ENCODE data around the gene BTBD10. TPM values are rescaled to one million over a fixed set of nuclear protein-coding genes. Genes with fewer than 3 reads are reported as not detected.

The BTBD10 gene
- total and polyA plus RNA-seq, 5 donors from 2014 or later: 12.9 to 18.9 (median 13.5) TPM

GRCh38 chr11:13346470-13346869, 116.6 kb downstream of the BTBD10 start:
- no peak for ATAC-seq (ENCODE audit: low read depth in 2 of 2)
- H3K9me3 ChIP-seq (ENCODE audit: control insufficient read depth in 2 of 2, low read length in 2 of 2): no peaks in the 10 kb centered on the region
- H3K27ac Mint-ChIP-seq: peak overlapping the region in 1 of 3 donors; percentile 47
- peaks cover 11% of the 10 kb centered on the region for H3K4me1 ChIP-seq (ENCODE audit: control insufficient read depth, insufficient read depth, low read length, poor library complexity, severe bottlenecking)
- peaks cover 22% of the 10 kb centered on the region for H3K36me3 Mint-ChIP-seq
- peaks cover 43% of the 10 kb centered on the region for H3K36me3 ChIP-seq (ENCODE audit: control insufficient read depth, insufficient read depth, low read length)
- H3K4me1 Mint-ChIP-seq: peaks cover 6 to 71% (median 22%) of the 10 kb centered on the region in 4 donors
- DNase-seq: no peak
- H3K27me3 ChIP-seq (ENCODE audit: control insufficient read depth, insufficient read depth, low read length): no peaks in the 10 kb centered on the region
- H3K9me3 Mint-ChIP-seq: no peaks in the 10 kb centered on the region
- H3K4me3 Mint-ChIP-seq: peak overlapping the region in 1 of 4 donors; percentile 60
- no peak overlapping the region for H3K27ac ChIP-seq (ENCODE audit: insufficient read depth, low read length, poor library complexity, severe bottlenecking)
- H3K4me3 ChIP-seq (ENCODE audit: low read depth, low read length): no peak overlapping the region
- H3K27me3 Mint-ChIP-seq: no peaks in the 10 kb centered on the region

GRCh38 chr11:13344818-13345217, 118.2 kb downstream of the BTBD10 start:
- Mint-ChIP-seq H3K9me3 (no peaks in the 10 kb centered on the region), H3K4me1 (peaks cover 6 to 80% (median 31%) of the 10 kb centered on the region in 4 donors), H3K36me3 (peaks cover 20% of the 10 kb centered on the region), H3K4me3 (no peak overlapping the region), H3K27ac (peak overlapping the region in 1 of 3 donors; percentile 72), H3K27me3 (no peaks in the 10 kb centered on the region)
- no peaks in the 10 kb centered on the region for H3K9me3 ChIP-seq (ENCODE audit: control insufficient read depth in 2 of 2, low read length in 2 of 2)
- peaks cover 15% of the 10 kb centered on the region for H3K4me1 ChIP-seq (ENCODE audit: control insufficient read depth, insufficient read depth, low read length, poor library complexity, severe bottlenecking)
- DNase-seq: no peak
- no peak overlapping the region for H3K27ac ChIP-seq (ENCODE audit: insufficient read depth, low read length, poor library complexity, severe bottlenecking)
- no peaks in the 10 kb centered on the region for H3K27me3 ChIP-seq (ENCODE audit: control insufficient read depth, insufficient read depth, low read length)
- ATAC-seq (ENCODE audit: low read depth in 2 of 2): no peak
- peaks cover 35% of the 10 kb centered on the region for H3K36me3 ChIP-seq (ENCODE audit: control insufficient read depth, insufficient read depth, low read length)
- no peak overlapping the region for H3K4me3 ChIP-seq (ENCODE audit: low read depth, low read length)

- peaks cover 19% of the 10 kb centered on the region for H3K4me1 ChIP-seq (ENCODE audit: control insufficient read depth, insufficient read depth, low read length, poor library complexity, severe bottlenecking)
These were observed 118.9 kb downstream of the BTBD10 start for GRCh38 chr11:13343931-13344717.

GRCh38 chr11:13343067-13343466, 120.0 kb downstream of the BTBD10 start:
- Mint-ChIP-seq H3K27me3 (no peaks in the 10 kb centered on the region), H3K27ac (peak overlapping the region; percentile 2 to 15 (median 13)), H3K9me3 (no peaks in the 10 kb centered on the region), H3K4me1 (peaks cover 16 to 85% (median 40%) of the 10 kb centered on the region in 4 donors), H3K36me3 (peaks cover 14% of the 10 kb centered on the region), H3K4me3 (no peak overlapping the region)
- peaks cover 25% of the 10 kb centered on the region for H3K4me1 ChIP-seq (ENCODE audit: control insufficient read depth, insufficient read depth, low read length, poor library complexity, severe bottlenecking)
- peaks cover 28% of the 10 kb centered on the region for H3K36me3 ChIP-seq (ENCODE audit: control insufficient read depth, insufficient read depth, low read length)
- ATAC-seq (ENCODE audit: low read depth in 2 of 2) (no peak), DNase-seq (no peak)
- no peak overlapping the region for H3K27ac ChIP-seq (ENCODE audit: insufficient read depth, low read length, poor library complexity, severe bottlenecking)
- no peaks in the 10 kb centered on the region for H3K27me3 ChIP-seq (ENCODE audit: control insufficient read depth, insufficient read depth, low read length)
- H3K9me3 ChIP-seq (ENCODE audit: control insufficient read depth in 2 of 2, low read length in 2 of 2): no peaks in the 10 kb centered on the region
- H3K4me3 ChIP-seq (ENCODE audit: low read depth, low read length): no peak overlapping the region

More at GRCh38 chr11:13343931-13344717, 118.9 kb downstream of the BTBD10 start:
- Histone ChIP-seq H3K27ac (ENCODE audit: insufficient read depth, low read length, poor library complexity, severe bottlenecking) (no peak overlapping the region), H3K9me3 (ENCODE audit: control insufficient read depth in 2 of 2, low read length in 2 of 2) (no peaks in the 10 kb centered on the region), H3K4me3 (ENCODE audit: low read depth, low read length) (no peak overlapping the region), H3K27me3 (ENCODE audit: control insufficient read depth, insufficient read depth, low read length) (no peaks in the 10 kb centered on the region), H3K36me3 (ENCODE audit: control insufficient read depth, insufficient read depth, low read length) (peaks cover 28% of the 10 kb centered on the region)
- H3K27me3 Mint-ChIP-seq: no peaks in the 10 kb centered on the region
- H3K36me3 Mint-ChIP-seq: peaks cover 20% of the 10 kb centered on the region
- H3K4me1 Mint-ChIP-seq: peaks cover 11 to 84% (median 38%) of the 10 kb centered on the region in 4 donors
- H3K27ac Mint-ChIP-seq: peak overlapping the region in 2 of 3 donors; percentile 3 to 72
- H3K4me3 Mint-ChIP-seq: peak overlapping the region in 1 of 4 donors; percentile 0
- no peaks in the 10 kb centered on the region for H3K9me3 Mint-ChIP-seq
- ATAC-seq (ENCODE audit: low read depth in 2 of 2): peak; percentile 56 to 57
- DNase-seq: peak; percentile 48 to 82 (median 67)

GRCh38 chr11:13341026-13341425, 122.0 kb downstream of the BTBD10 start:
- H3K27me3 ChIP-seq (ENCODE audit: control insufficient read depth, insufficient read depth, low read length): no peaks in the 10 kb centered on the region
- no peak overlapping the region for H3K4me3 Mint-ChIP-seq
- H3K4me1 Mint-ChIP-seq: peaks cover 23 to 82% (median 41%) of the 10 kb centered on the region in 4 donors
- H3K27me3 Mint-ChIP-seq: no peaks in the 10 kb centered on the region
- H3K27ac Mint-ChIP-seq: peak overlapping the region in 2 of 3 donors; percentile 79 to 82
- peaks cover 32% of the 10 kb centered on the region for H3K4me1 ChIP-seq (ENCODE audit: control insufficient read depth, insufficient read depth, low read length, poor library complexity, severe bottlenecking)
- no peaks in the 10 kb centered on the region for H3K9me3 ChIP-seq (ENCODE audit: control insufficient read depth in 2 of 2, low read length in 2 of 2)
- ATAC-seq (ENCODE audit: low read depth in 2 of 2): no peak
- H3K27ac ChIP-seq (ENCODE audit: insufficient read depth, low read length, poor library complexity, severe bottlenecking): no peak overlapping the region
- DNase-seq: no peak
- H3K36me3 ChIP-seq (ENCODE audit: control insufficient read depth, insufficient read depth, low read length): peaks cover 26% of the 10 kb centered on the region
- no peak overlapping the region for H3K4me3 ChIP-seq (ENCODE audit: low read depth, low read length)
- no peaks in the 10 kb centered on the region for H3K9me3 Mint-ChIP-seq
- peaks cover 14% of the 10 kb centered on the region for H3K36me3 Mint-ChIP-seq

- peaks cover 12% of the 10 kb centered on the region for H3K36me3 Mint-ChIP-seq
- no peaks in the 10 kb centered on the region for H3K27me3 Mint-ChIP-seq
- peaks cover 30 to 82% (median 48%) of the 10 kb centered on the region in 4 donors for H3K4me1 Mint-ChIP-seq
- no peak overlapping the region for H3K27ac ChIP-seq (ENCODE audit: insufficient read depth, low read length, poor library complexity, severe bottlenecking)
- peaks cover 35% of the 10 kb centered on the region for H3K4me1 ChIP-seq (ENCODE audit: control insufficient read depth, insufficient read depth, low read length, poor library complexity, severe bottlenecking)
- H3K9me3 ChIP-seq (ENCODE audit: control insufficient read depth in 2 of 2, low read length in 2 of 2): no peaks in the 10 kb centered on the region
- H3K9me3 Mint-ChIP-seq: no peaks in the 10 kb centered on the region
- H3K27me3 ChIP-seq (ENCODE audit: control insufficient read depth, insufficient read depth, low read length): no peaks in the 10 kb centered on the region
- H3K4me3 Mint-ChIP-seq: peak overlapping the region in 3 of 4 donors; percentile 26 to 65 (median 39)
- peak overlapping the region; percentile 84 to 92 (median 89) for H3K27ac Mint-ChIP-seq
- no peak overlapping the region for H3K4me3 ChIP-seq (ENCODE audit: low read depth, low read length)
- DNase-seq (peak in 2 of 3 donors; percentile 42 to 77), ATAC-seq (ENCODE audit: low read depth in 2 of 2) (peak; percentile 52 to 64)
- H3K36me3 ChIP-seq (ENCODE audit: control insufficient read depth, insufficient read depth, low read length): peaks cover 24% of the 10 kb centered on the region
These were observed 123.5 kb downstream of the BTBD10 start for GRCh38 chr11:13339195-13340153.

GRCh38 chr11:13338427-13339069, 124.5 kb downstream of the BTBD10 start:
- H3K4me1 Mint-ChIP-seq: peaks cover 27 to 82% (median 49%) of the 10 kb centered on the region in 4 donors
- H3K36me3 Mint-ChIP-seq: peaks cover 7% of the 10 kb centered on the region
- H3K4me3 ChIP-seq (ENCODE audit: low read depth, low read length): peak overlapping the region; percentile 55
- peaks cover 43% of the 10 kb centered on the region for H3K4me1 ChIP-seq (ENCODE audit: control insufficient read depth, insufficient read depth, low read length, poor library complexity, severe bottlenecking)
- peaks cover 19% of the 10 kb centered on the region for H3K36me3 ChIP-seq (ENCODE audit: control insufficient read depth, insufficient read depth, low read length)
- H3K4me3 Mint-ChIP-seq: peak overlapping the region in 3 of 4 donors; percentile 39 to 73 (median 65)
- no peaks in the 10 kb centered on the region for H3K27me3 Mint-ChIP-seq
- peak; percentile 17 to 20 for ATAC-seq (ENCODE audit: low read depth in 2 of 2)
- peak overlapping the region; percentile 35 for H3K27ac ChIP-seq (ENCODE audit: insufficient read depth, low read length, poor library complexity, severe bottlenecking)
- peak in 1 of 3 donors; percentile 64 for DNase-seq
- H3K9me3 ChIP-seq (ENCODE audit: control insufficient read depth in 2 of 2, low read length in 2 of 2): no peaks in the 10 kb centered on the region
- H3K27ac Mint-ChIP-seq: peak overlapping the region; percentile 57 to 89 (median 84)
- no peaks in the 10 kb centered on the region for H3K27me3 ChIP-seq (ENCODE audit: control insufficient read depth, insufficient read depth, low read length)
- no peaks in the 10 kb centered on the region for H3K9me3 Mint-ChIP-seq

All from CD4-positive, CD25-positive, alpha-beta regulatory T cell (primary cell).